Smooth muscle cell of bladder (primary cell): ENCODE data around the gene PISD. TPM values are rescaled to one million over a fixed set of nuclear protein-coding genes. Genes with fewer than 3 reads are reported as not detected.

ENCODE experiments used
- total RNA-seq: library from RNA; depleted of rRNA; stranded (reverse); fragments of >200 nt; gene quantifications from 2 replicates; pipeline ENCODE4 v1.2.3, GENCODE V29; 2014

The PISD gene
- 25.0 and 34.9 TPM in 2 replicates for total RNA-seq

GRCh38 chr22:31661851-31662667 lies at the start of gene PISD:
Gene PISD (minus strand): TSS chr22:31662215. CDS start chr22:31662208, 7 bp downstream.

Other genes starting within 250 kb of the PISD start
- gene EIF4ENIF1, start 172.4 kb downstream of the PISD start, total RNA-seq = 6.1 and 10.8 TPM in 2 replicates
- 6.7 and 7.2 TPM in 2 replicates for gene SFI1, start 165.7 kb downstream of the PISD start, total RNA-seq
- gene PRR14L, start 87.9 kb upstream of the PISD start, total RNA-seq = 11.9 and 16.3 TPM in 2 replicates
- gene DEPDC5, start 91.8 kb upstream of the PISD start, total RNA-seq = 7.0 and 9.1 TPM in 2 replicates